HG02840 (cell line): ENCODE results near the gene ERVH48-1.
"Not testable (repeated sequence)": the region's sequence is repeated elsewhere in the genome, so short reads cannot be mapped to it uniquely, and the experiment has no call there.

Experiments
- ATAC-seq: cut with Tn5 transposase; IDR thresholded peaks from one replicate; pipeline ENCODE4 v1.9.1; 2021; ENCODE audit warnings: mild to moderate bottlenecking, moderate library complexity, moderate number of reproducible peaks; ENCODE audit not compliant: unreplicated experiment, low FRiP score

Gene ERVH48-1

GRCh38 chr21:42911920-42912319 lies 13.5 kb downstream of the ERVH48-1 start:
- not testable (repeated sequence) for ATAC-seq

GRCh38 chr21:42908484-42908883 lies 16.9 kb downstream of the ERVH48-1 start:
- not testable (repeated sequence) for ATAC-seq

GRCh38 chr21:42906233-42906632 lies 19.2 kb downstream of the ERVH48-1 start:
- ATAC-seq = no peak

GRCh38 chr21:42905195-42905594 lies 20.2 kb downstream of the ERVH48-1 start:
- ATAC-seq = no peak

- no peak for ATAC-seq
Observed at GRCh38 chr21:42903817-42904216, 21.6 kb downstream of the ERVH48-1 start.

- ATAC-seq = no peak
Observed at GRCh38 chr21:42900446-42900845, 25.0 kb downstream of the ERVH48-1 start.

GRCh38 chr21:42892931-42893755 lies 32.3 kb downstream of the ERVH48-1 start, which contains the start of gene NDUFV3:
Gene NDUFV3, plus strand, starts transcription at chr21:42893309. Its CDS starts 25 bp downstream, at chr21:42893334.
- ATAC-seq = peak; percentile 91

- ATAC-seq = no peak
Observed at GRCh38 chr21:42892582-42892930, 32.9 kb downstream of the ERVH48-1 start.

- no peak for ATAC-seq
Observed at GRCh38 chr21:42887326-42887725, 38.1 kb downstream of the ERVH48-1 start.

GRCh38 chr21:42883921-42884320 lies 41.5 kb downstream of the ERVH48-1 start:
- ATAC-seq = no peak

- no peak for ATAC-seq
Observed at GRCh38 chr21:42880352-42880751, 45.1 kb downstream of the ERVH48-1 start.

GRCh38 chr21:42878993-42879787 lies 46.2 kb downstream of the ERVH48-1 start, which contains the start of gene WDR4:
Gene WDR4, minus strand, starts transcription at chr21:42879539. Its CDS starts 44 bp downstream, at chr21:42879495.
- peak; percentile 94 for ATAC-seq

- ATAC-seq = peak; percentile 9
Observed at GRCh38 chr21:42878678-42878992, 46.8 kb downstream of the ERVH48-1 start.

- not testable (repeated sequence) for ATAC-seq
Observed at GRCh38 chr21:42875811-42876210, 49.6 kb downstream of the ERVH48-1 start.

GRCh38 chr21:42873096-42873495 lies 52.3 kb downstream of the ERVH48-1 start:
- no peak for ATAC-seq

GRCh38 chr21:42868196-42868595 lies 57.2 kb downstream of the ERVH48-1 start:
- ATAC-seq = no peak
